Large intestine (tissue), 3 donors: Measurements from ENCODE around the gene GMDS. TPM values are rescaled to one million over a fixed set of nuclear protein-coding genes. Genes with fewer than 3 reads are reported as not detected.

Experiments used
- DNase-seq, 2 donors: peaks; one replicate each; pipeline versions ENCODE4 v3.0.0 to v3.0.0-alpha.2; 2013
- H3K27ac ChIP-seq: one replicate; pipeline ENCODE4 v1.5.1; 2013; ENCODE audit warnings: low read length
- H3K27me3 ChIP-seq: 2 replicates; pipeline ENCODE4 v1.6.1; 2013; ENCODE audit warnings: low read length; ENCODE audit not compliant: control insufficient read depth, insufficient read depth
- H3K36me3 ChIP-seq: 2 replicates; pipeline ENCODE4 v1.6.1; 2013; ENCODE audit warnings: low read length; ENCODE audit not compliant: control insufficient read depth, insufficient read depth
- H3K4me1 ChIP-seq: one replicate; pipeline ENCODE4 v1.6.1; 2013; ENCODE audit warnings: low read length; ENCODE audit not compliant: control insufficient read depth, insufficient read depth
- H3K4me3 ChIP-seq: one replicate; pipeline ENCODE4 v1.5.1; 2013; ENCODE audit warnings: low read length
- H3K9me3 ChIP-seq: one replicate; pipeline ENCODE4 v1.6.1; 2013; ENCODE audit warnings: mild to moderate bottlenecking, low read depth, low read length, moderate library complexity; ENCODE audit not compliant: control insufficient read depth
- WGBS: methylation state at CpG from one replicate; pipeline ENCODE4 v1.1.5; 2013; ENCODE audit warnings: low lambda C conversion rate; ENCODE audit not compliant: insufficient coverage; 5-methylcytosine and 5-hydroxymethylcytosine counted together
- polyA plus RNA-seq: library from polyadenylated mRNA; unstranded; fragments of 120-200 nt; gene quantifications from one replicate; pipeline ENCODE4 v1.2.1, GENCODE V29; 2013

GMDS gene
- polyA plus RNA-seq, 1 donor = 58.9 TPM

DNA sequence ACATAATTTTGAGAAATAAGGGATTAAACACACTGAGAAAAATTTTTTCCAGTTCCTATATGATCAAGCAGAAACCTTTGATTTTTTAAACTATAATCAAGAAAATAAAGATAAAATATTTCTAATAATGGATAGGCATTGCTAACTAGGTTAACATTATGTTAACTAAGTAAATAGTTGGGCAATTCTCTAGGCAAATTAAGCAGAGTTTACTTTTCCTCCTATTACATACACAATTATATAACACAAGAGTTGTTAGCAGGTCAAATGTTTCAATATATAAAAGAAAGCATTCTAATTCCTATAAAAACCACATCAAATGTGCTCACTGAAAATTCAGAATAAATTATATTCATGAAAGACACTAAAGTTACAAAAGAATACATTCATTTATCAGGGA lies 191.7 kb downstream of the GMDS start:
- Histone ChIP-seq H3K36me3 (no peaks in the 10 kb centered on the region), H3K9me3 (no peaks in the 10 kb centered on the region), H3K4me3 (no peak overlapping the region), H3K27ac (no peak overlapping the region), H3K27me3 (no peaks in the 10 kb centered on the region), H3K4me1 (no peaks in the 10 kb centered on the region)
- no peak for DNase-seq

DNA sequence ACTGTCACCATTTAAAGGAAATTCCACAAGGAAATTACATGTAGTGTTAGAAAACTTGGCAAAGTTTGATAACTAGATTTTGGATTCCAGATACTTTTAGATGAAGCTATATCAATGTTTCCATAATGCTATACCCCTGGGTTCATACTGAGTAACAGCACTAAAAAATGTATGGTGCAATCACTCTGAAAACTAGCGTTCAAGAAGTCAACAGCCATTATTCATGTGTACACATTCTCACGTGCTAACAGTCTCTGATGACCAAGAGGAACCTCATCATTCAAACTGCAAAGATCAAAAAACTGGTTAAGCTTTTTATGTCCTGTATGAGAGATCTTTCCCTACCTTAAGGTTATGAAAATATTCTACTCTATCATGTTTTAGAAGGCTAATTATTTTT lies 197.6 kb downstream of the GMDS start:
- H3K9me3 ChIP-seq = no peaks in the 10 kb centered on the region
- no peaks in the 10 kb centered on the region for H3K27me3 ChIP-seq
- WGBS = no CpG with 5 or more reads among the region's 2 CpGs
- DNase-seq = no peak
- no peak overlapping the region for H3K27ac ChIP-seq
- no peaks in the 10 kb centered on the region for H3K4me1 ChIP-seq
- no peak overlapping the region for H3K4me3 ChIP-seq
- no peaks in the 10 kb centered on the region for H3K36me3 ChIP-seq

DNA sequence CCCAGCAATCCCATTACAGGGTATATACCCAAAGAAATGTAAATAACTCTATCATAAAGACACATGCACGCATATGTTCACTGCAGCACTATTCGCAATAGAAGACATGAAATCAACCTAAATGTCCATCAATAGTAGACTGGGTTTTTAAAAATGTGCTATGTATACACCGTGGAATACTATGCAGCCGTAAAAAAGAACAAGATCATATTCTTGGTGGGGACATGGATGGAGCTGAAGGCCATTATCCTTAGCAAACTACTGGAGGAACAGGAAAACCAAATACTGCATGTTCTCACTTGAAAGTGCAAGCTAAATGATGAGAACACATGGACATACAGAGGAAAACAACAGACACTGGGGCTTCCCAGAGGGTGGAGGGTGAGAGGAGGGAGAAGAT lies 201.2 kb downstream of the GMDS start:
- Histone ChIP-seq H3K9me3 (no peaks in the 10 kb centered on the region), H3K27me3 (no peaks in the 10 kb centered on the region), H3K4me3 (no peak overlapping the region), H3K4me1 (no peaks in the 10 kb centered on the region), H3K27ac (no peak overlapping the region), H3K36me3 (no peaks in the 10 kb centered on the region)
- DNase-seq = no peak
- WGBS = 100% methylated on average over 1 of the region's 4 CpGs

DNA sequence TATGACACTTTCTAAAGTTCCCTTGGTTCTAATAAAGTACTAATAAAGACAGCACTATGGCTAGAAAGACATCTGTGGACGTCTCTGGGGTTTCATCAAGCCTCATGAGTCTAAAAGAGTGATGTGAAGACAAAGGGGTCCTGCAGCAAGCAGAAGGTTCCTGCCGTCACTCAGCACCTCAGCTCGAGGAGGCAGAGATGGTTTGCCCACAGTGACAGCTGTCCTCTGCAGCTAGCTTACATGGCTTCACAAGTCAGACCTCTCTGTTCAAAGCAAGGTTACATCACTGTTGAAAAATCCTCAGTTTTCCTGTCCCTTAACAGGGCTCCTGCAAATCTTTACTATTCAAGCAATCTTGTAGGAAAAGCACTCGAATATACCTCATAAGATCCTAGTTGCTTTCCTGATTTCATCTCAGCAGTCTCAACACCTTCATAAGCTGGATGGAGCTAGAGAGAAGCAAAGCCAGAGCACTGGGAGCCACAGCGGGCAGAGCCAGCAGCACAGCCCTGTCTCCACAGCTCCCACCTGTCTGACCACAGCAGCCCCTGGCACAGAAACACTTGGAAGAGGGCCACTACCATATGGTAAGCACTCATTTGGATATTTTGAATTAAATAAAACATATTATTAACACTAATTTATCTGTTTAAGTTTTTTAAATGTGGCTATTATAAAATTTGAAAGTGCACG lies 202.3 kb downstream of the GMDS start:
- Histone ChIP-seq H3K36me3 (no peaks in the 10 kb centered on the region), H3K4me1 (no peaks in the 10 kb centered on the region), H3K4me3 (no peak overlapping the region), H3K9me3 (no peaks in the 10 kb centered on the region), H3K27ac (no peak overlapping the region), H3K27me3 (no peaks in the 10 kb centered on the region)
- 100% methylated on average over 1 of the region's 6 CpGs for WGBS
- no peak for DNase-seq

DNA sequence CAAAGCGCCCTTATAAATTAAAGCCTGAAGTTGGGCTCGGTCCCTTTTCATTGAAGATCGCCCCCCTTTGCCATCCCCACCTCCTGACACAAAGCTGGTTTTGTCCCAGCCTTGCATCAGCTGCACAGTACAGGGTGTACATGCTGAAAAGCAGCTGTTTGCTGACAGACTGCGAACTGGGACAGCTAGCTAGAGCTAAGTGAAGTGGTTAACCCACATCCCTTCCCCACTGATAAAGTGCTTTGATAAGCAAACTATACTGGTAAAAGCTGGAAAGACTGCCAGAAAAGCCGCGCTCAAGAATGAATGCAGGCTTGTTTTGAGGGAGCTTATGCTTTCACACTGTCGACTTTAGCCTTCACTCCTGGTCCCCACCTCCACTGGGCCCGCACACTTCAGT lies 207.3 kb downstream of the GMDS start:
- Histone ChIP-seq H3K4me1 (no peaks in the 10 kb centered on the region), H3K27ac (no peak overlapping the region), H3K9me3 (no peaks in the 10 kb centered on the region), H3K4me3 (no peak overlapping the region), H3K36me3 (no peaks in the 10 kb centered on the region), H3K27me3 (no peaks in the 10 kb centered on the region)
- DNase-seq = no peak
- WGBS = 90% methylated on average over 2 of the region's 8 CpGs

DNA sequence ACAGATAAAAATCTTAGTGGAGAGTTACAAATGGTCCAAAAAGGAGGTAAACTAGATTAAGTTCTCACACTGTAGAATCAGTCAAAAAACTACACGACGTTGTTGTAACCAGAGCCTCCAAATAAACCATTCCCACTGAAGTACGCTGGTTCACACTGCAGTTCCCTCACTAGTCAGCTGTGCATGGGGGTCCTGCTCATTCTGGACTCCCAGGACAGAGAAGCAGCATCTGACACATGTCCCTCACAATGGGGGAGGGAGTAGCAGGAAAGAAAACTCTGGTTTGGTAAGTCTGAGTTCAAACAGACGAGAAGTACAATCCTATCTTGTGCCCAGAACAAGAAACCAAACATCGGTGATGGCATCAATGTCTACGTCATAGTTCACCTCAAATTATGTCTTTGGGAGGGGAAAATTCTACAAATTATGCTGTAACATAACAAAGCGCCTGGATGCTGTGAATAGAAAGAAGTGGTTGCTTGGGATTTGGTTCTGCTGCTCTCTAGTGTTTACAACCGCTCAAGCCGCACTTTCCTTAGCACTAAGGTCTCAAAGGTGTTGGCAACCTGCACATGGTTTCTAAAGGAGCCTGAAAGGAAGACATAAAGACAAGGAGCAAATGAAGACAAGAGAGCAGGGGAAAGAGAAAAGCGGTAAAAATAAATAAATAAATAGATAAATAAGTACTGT lies 208.0 kb downstream of the GMDS start:
- Histone ChIP-seq H3K9me3 (no peaks in the 10 kb centered on the region), H3K36me3 (no peaks in the 10 kb centered on the region), H3K27ac (no peak overlapping the region), H3K4me1 (no peaks in the 10 kb centered on the region), H3K27me3 (no peaks in the 10 kb centered on the region), H3K4me3 (no peak overlapping the region)
- DNase-seq = no peak
- 93% methylated on average over 6 of the region's 10 CpGs for WGBS

DNA sequence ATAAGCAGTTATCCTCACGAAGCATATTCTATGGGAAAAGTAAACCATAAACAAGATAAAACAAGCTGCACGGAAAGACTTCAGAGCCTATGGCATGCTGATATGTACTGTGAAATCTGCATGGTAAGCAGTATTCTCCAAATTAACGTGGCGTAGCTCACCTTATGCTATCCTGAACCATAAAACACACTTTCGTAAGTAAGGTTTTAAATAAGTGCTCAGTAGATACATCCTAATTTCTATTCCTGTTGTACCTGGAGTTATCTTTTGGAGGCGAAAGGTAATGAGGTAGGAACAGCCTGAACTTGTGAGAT lies 208.7 kb downstream of the GMDS start:
- Histone ChIP-seq H3K27me3 (no peaks in the 10 kb centered on the region), H3K36me3 (no peaks in the 10 kb centered on the region), H3K27ac (no peak overlapping the region), H3K4me1 (no peaks in the 10 kb centered on the region), H3K9me3 (no peaks in the 10 kb centered on the region), H3K4me3 (no peak overlapping the region)
- WGBS = 80% methylated on average over 1 of the region's 6 CpGs
- DNase-seq = no peak

DNA sequence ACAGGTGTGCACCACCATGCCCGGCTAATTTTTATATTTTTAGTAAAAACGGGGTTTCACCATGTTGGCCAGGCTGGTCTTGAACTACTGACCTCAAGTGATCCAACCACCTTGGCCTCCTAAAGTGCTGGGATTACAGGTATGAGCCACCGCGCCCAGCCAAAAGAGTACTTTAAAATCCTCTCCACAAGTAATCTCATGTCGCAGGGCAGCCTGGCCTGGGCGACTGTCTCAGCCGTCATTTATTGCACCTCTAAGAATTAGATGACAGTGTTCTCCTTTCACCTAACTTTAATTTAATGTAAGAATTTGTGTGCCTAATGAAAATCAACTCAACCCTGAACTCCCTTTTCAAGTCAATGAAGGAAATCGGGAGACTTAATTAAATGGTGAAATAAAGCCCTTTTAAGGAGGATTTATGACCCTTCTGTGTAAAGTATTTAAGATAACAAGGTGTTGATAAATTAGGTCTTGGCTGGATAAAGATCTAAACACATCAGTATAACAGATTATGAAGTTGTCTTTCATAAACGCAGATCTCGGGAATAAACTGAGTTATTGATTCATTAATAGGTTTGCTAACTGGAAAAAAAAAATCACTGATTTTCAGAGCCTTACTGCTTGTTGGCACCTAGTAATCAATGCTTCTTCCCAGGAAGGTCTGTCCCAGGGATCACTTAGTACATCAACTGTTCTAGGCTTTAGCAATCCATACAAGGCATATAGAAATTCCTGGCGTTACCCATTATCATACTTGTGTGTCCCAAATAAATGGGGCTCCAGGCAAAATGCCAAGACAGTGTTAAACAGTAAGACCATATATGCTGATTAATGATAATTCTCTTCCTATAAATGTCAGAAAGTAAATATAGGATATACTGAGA lies 209.3 kb downstream of the GMDS start:
- Histone ChIP-seq H3K9me3 (no peaks in the 10 kb centered on the region), H3K4me3 (no peak overlapping the region), H3K4me1 (no peaks in the 10 kb centered on the region), H3K27ac (no peak overlapping the region), H3K27me3 (no peaks in the 10 kb centered on the region), H3K36me3 (no peaks in the 10 kb centered on the region)
- 38% methylated on average over 1 of the region's 11 CpGs for WGBS
- DNase-seq = no peak

DNA sequence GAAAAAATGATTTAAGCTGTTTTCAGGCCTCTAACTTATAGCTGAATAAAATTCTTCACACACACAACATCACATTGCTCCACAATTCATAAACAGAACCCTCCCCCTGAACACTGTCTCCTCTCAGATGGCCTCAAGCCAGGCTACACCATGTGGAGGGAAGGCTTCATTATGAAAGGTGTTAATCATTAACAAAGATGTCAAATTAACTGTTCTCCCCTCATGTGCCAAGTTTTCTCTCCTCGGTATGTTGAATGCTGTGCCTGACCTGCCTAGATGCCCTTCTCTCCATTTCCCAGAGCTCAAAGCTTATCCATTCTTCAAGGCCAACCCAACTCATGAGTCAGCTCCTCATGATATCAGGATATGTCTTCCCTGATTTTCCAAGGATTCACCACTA lies 210.4 kb downstream of the GMDS start:
- Histone ChIP-seq H3K27me3 (no peaks in the 10 kb centered on the region), H3K36me3 (no peaks in the 10 kb centered on the region), H3K9me3 (no peaks in the 10 kb centered on the region), H3K27ac (no peak overlapping the region), H3K4me3 (no peak overlapping the region), H3K4me1 (no peaks in the 10 kb centered on the region)
- DNase-seq = no peak
- WGBS = no CpG with 5 or more reads among the region's 1 CpG

DNA sequence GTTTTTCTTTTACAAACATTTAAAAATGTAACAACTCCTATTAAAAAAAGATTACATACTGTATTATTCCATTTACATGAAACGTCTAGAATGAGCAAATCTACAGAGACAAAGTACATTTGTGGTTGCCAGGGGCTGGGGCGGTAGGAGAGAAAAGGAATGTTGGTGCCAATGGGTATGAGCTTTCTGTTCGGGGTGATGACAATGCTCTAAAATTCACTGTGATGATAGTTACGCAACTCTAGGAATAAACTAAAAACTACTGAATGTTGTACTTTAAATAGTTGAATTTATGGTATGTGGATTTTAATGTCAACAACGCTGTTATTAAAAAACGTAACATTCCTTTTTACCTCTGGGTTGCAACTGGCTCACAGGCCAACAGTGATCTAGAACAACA lies 211.1 kb downstream of the GMDS start:
- no peaks in the 10 kb centered on the region for H3K27me3 ChIP-seq
- H3K4me3 ChIP-seq = no peak overlapping the region
- 92% methylated on average over 2 of the region's 6 CpGs for WGBS
- H3K27ac ChIP-seq = no peak overlapping the region
- DNase-seq = no peak
- no peaks in the 10 kb centered on the region for H3K9me3 ChIP-seq
- no peaks in the 10 kb centered on the region for H3K4me1 ChIP-seq
- no peaks in the 10 kb centered on the region for H3K36me3 ChIP-seq
